GM12878 (cell line): ENCODE data around the gene GNB5. TPM values are rescaled to one million over a fixed set of nuclear protein-coding genes. Genes with fewer than 3 reads are reported as not detected.

Experiments
- ASH2L ChIP-seq: fragments of 300-600, 200-600 bp; sonication (generic); IDR thresholded peaks from 2 replicates; pipeline ENCODE4 v1.6.1; 2017; ENCODE audit warnings: low read depth, mild to moderate bottlenecking, borderline replicate concordance
- CHD4 ChIP-seq: fragments of 200-600 bp; sonication (generic); IDR thresholded peaks from 2 replicates; pipeline ENCODE4 v1.6.1; 2016; ENCODE audit warnings: mild to moderate bottlenecking
- FOXK2 ChIP-seq: fragments of 450-650 bp; IDR thresholded peaks from 2 replicates; pipeline ENCODE4 v1.6.1; 2017; ENCODE audit warnings: mild to moderate bottlenecking, moderate library complexity
- FOXM1 ChIP-seq: IDR thresholded peaks from 2 replicates; pipeline ENCODE4 v1.6.1; 2012; ENCODE audit warnings: low read depth, mild to moderate bottlenecking, inconsistent platforms, low read length, moderate library complexity
- NFYB ChIP-seq: IDR thresholded peaks from 2 replicates; pipeline ENCODE4 v1.6.1; 2011; ENCODE audit warnings: low read depth, mild to moderate bottlenecking, low read length, improper control_type of control experiment, moderate library complexity; ENCODE audit not compliant: insufficient read depth
- NRF1 ChIP-seq: conservative IDR thresholded peaks from 2 replicates; pipeline ENCODE4 v1.6.1; 2011; ENCODE audit warnings: mild to moderate bottlenecking, low read depth, low read length, improper control_type of control experiment
- RAD21 ChIP-seq: IDR thresholded peaks from 2 replicates; pipeline ENCODE4 v1.6.1; 2011; ENCODE audit warnings: mild to moderate bottlenecking, low read depth, low read length, moderate library complexity; ENCODE audit not compliant: insufficient read depth
- ZBTB40 ChIP-seq: fragments of 450-650 bp; IDR thresholded peaks from 2 replicates; pipeline ENCODE4 v1.6.1; 2016; ENCODE audit warnings: mild to moderate bottlenecking, moderate library complexity, borderline replicate concordance
- ZNF274 ChIP-seq: IDR thresholded peaks from one replicate; pipeline ENCODE4 v1.8.0; 2011; ENCODE audit not compliant: insufficient read length, insufficient read depth
- polyA plus RNA-seq, 11 experiments: library from polyadenylated mRNA; depleted of rRNA in 4 of 11; unstranded in 6 of 11; stranded (reverse) in 5 of 11; fragments of >200 nt; fragmentation: Nextera tagmentation in 4 of 11; fragmentation: Illumina TruSeq in 1 of 11; extraction: Ambion mirVana in 4 of 11; extraction: Trizol in 1 of 11; gene quantifications; 1 replicate in 1 of 11; 2 replicates in 10 of 11; pipeline versions ENCODE4 v1.2.1 to v1.2.3, GENCODE V29; 2011 to 2016; ENCODE audit warnings: inconsistent platforms in 2 of 11, missing spikeins in 2 of 11, low read depth in 1 of 11
- total RNA-seq, 4 experiments: library from RNA; depleted of rRNA in 3 of 4; stranded (reverse); fragments of >200 nt in 3 of 4; fragmentation: Illumina TruSeq in 1 of 4; extraction: Trizol in 1 of 4; gene quantifications; 2 replicates each; pipeline versions ENCODE4 v1.2.1 to v1.2.3, GENCODE V29; 2013 to 2021

GNB5 gene
- total and polyA plus RNA-seq, 10 of the 15 experiments (the other 5 are each of a cell fraction or from before 2014, with no cell fraction given) = 2.4 to 25.9 (median 15.2) TPM

GRCh38 chr15:52068004-52068615, 123.1 kb downstream of the GNB5 start (continued):
- TF ChIP-seq ZBTB40 (no peak), ZNF274 (no peak), RAD21 (no peak), NRF1 (no peak), ASH2L (no peak), CHD4 (no peak), NFYB (no peak), FOXM1 (no peak), FOXK2 (no peak)
